Measurements from ENCODE around the gene LUZP4. TPM values are rescaled to one million over a fixed set of nuclear protein-coding genes. Genes with fewer than 3 reads are reported as not detected.

Gene LUZP4
- total and polyA plus RNA-seq, 2 donors from 2014 or later = not detected

DNA sequence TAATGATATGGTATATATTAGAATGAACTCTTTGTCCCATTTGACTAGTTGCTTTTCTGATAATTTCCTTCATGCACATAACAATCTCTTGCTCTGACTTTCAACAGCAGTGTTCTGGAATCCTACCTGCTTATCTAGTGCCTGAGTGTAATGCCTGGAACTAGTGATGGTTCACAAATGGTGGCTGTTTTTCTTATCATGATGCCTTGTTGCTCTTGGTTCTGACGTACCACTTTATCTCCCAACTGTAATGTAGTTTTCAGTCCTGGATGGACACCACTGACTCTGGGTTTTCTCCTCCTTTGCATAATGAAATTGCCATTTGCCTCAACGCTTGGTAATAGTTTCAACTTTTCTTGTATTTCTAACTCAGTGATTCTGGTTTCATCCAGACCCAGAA lies 25.5 kb upstream of the LUZP4 start:
- intact Hi-C loops (cut with DNase I) = no loop called here
- no peak for DNase-seq
- Histone ChIP-seq H3K4me3 (ENCODE audit: low read length in 3 of 3) (no peak overlapping the region), H3K4me1 (ENCODE audit: control insufficient read depth in 2 of 3, insufficient read depth in 2 of 3, low read depth in 1 of 3, low read length in 3 of 3) (no peaks in the 10 kb centered on the region), H3K9me3 (ENCODE audit: control insufficient read depth in 2 of 3, insufficient read depth in 1 of 3, low read length in 3 of 3) (no peaks in the 10 kb centered on the region), H3K9ac (ENCODE audit: low read length in 3 of 3) (no peak overlapping the region), H3K36me3 (ENCODE audit: control insufficient read depth in 2 of 3, insufficient read depth in 3 of 3, low read length in 3 of 3) (no peaks in the 10 kb centered on the region), H3K27ac (ENCODE audit: low read depth in 2 of 2, low read length in 2 of 2) (no peak overlapping the region), H3K27me3 (ENCODE audit: control insufficient read depth, insufficient read depth, low read length) (peaks cover 3% of the 10 kb centered on the region)
- TF ChIP-seq CTCF (IDR thresholded peaks at IDR 0.05; ENCODE audit: borderline replicate concordance, extremely low read depth, insufficient read depth) = no peak
- no peak for FAIRE-seq

- no peak overlapping the region for H3K27ac ChIP-seq (ENCODE audit: low read depth in 2 of 2, low read length in 2 of 2)
- H3K27me3 ChIP-seq (ENCODE audit: control insufficient read depth, insufficient read depth, low read length) = peaks cover 7% of the 10 kb centered on the region
- no peak overlapping the region for H3K4me3 ChIP-seq (ENCODE audit: low read length in 3 of 3)
- H3K9ac ChIP-seq (ENCODE audit: low read length in 3 of 3) = no peak overlapping the region
- no peak for FAIRE-seq
- TF ChIP-seq CTCF (IDR thresholded peaks at IDR 0.05; ENCODE audit: borderline replicate concordance, extremely low read depth, insufficient read depth) = no peak
- intact Hi-C loops (cut with DNase I) = no loop called here
- no peaks in the 10 kb centered on the region for H3K36me3 ChIP-seq (ENCODE audit: control insufficient read depth in 2 of 3, insufficient read depth in 3 of 3, low read length in 3 of 3)
- H3K4me1 ChIP-seq (ENCODE audit: control insufficient read depth in 2 of 3, insufficient read depth in 2 of 3, low read depth in 1 of 3, low read length in 3 of 3) = no peaks in the 10 kb centered on the region
- no peaks in the 10 kb centered on the region for H3K9me3 ChIP-seq (ENCODE audit: control insufficient read depth in 2 of 3, insufficient read depth in 1 of 3, low read length in 3 of 3)
- no peak for DNase-seq
Observed at GRCh38 chrX:115266300-115266699, 23.2 kb upstream of the LUZP4 start.

DNA sequence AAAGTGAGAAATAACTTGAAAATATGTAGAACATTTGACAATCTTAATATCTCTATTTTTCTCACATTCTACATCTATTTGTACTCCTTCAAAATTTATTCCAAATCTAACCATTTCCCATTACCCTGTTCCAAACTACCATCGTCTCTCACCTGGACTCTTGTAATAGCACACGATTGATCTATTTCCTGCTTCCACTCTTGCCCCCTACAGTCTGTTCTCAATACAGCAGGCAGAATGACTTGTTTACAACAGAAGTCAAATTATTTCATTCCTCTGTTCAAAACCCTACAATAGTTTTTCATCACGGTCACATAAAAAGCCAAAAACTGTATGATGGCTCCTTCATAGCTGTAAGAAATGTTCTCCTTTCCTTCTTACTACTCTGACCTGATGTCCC lies 21.1 kb upstream of the LUZP4 start:
- Histone ChIP-seq H3K36me3 (ENCODE audit: control insufficient read depth in 2 of 3, insufficient read depth in 3 of 3, low read length in 3 of 3) (no peaks in the 10 kb centered on the region), H3K4me3 (ENCODE audit: low read length in 3 of 3) (no peak overlapping the region), H3K9me3 (ENCODE audit: control insufficient read depth in 2 of 3, insufficient read depth in 1 of 3, low read length in 3 of 3) (no peaks in the 10 kb centered on the region), H3K27ac (ENCODE audit: low read depth in 2 of 2, low read length in 2 of 2) (no peak overlapping the region), H3K4me1 (ENCODE audit: control insufficient read depth in 2 of 3, insufficient read depth in 2 of 3, low read depth in 1 of 3, low read length in 3 of 3) (no peaks in the 10 kb centered on the region), H3K9ac (ENCODE audit: low read length in 3 of 3) (no peak overlapping the region), H3K27me3 (ENCODE audit: control insufficient read depth, insufficient read depth, low read length) (peaks cover 4% of the 10 kb centered on the region)
- no peak for DNase-seq
- no peak for TF ChIP-seq CTCF (IDR thresholded peaks at IDR 0.05; ENCODE audit: borderline replicate concordance, extremely low read depth, insufficient read depth)
- peak; percentile 8 for FAIRE-seq
- intact Hi-C loops (cut with DNase I) = no loop called here

DNA sequence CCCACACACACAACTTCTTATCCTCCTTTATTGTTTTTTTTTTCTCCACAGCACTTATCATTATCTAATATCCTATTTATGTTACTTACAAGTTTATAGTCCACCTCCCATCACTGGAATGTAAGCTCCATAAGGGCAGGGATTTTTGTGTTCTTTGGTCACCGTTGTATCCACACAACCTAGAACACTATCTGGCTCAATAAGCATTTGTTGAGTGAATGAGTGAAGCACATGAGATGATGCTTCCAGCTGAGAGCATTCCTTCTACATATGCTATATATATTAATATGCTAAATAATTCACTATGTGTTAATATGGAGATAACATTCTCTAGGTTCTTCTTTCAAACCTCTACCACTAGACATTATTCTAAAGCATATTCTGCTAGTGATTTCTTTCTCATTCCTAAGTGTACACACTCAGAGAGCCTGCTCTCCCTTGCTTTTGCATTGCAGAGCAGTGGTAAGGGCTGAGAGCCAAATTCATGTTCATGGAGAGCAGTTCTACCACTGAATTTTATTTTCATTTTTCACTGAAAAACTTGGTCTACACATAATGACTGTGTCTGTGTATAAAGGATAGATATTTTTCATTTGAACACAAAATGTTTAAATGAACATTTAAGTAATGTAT lies 20.3 kb upstream of the LUZP4 start:
- H3K4me1 ChIP-seq (ENCODE audit: control insufficient read depth in 2 of 3, insufficient read depth in 2 of 3, low read depth in 1 of 3, low read length in 3 of 3) = no peaks in the 10 kb centered on the region
- intact Hi-C loops (cut with DNase I) = no loop called here
- no peak overlapping the region for H3K9ac ChIP-seq (ENCODE audit: low read length in 3 of 3)
- peaks cover 4% of the 10 kb centered on the region for H3K27me3 ChIP-seq (ENCODE audit: control insufficient read depth, insufficient read depth, low read length)
- no peak overlapping the region for H3K27ac ChIP-seq (ENCODE audit: low read depth in 2 of 2, low read length in 2 of 2)
- no peak overlapping the region for H3K4me3 ChIP-seq (ENCODE audit: low read length in 3 of 3)
- H3K36me3 ChIP-seq (ENCODE audit: control insufficient read depth in 2 of 3, insufficient read depth in 3 of 3, low read length in 3 of 3) = no peaks in the 10 kb centered on the region
- no peaks in the 10 kb centered on the region for H3K9me3 ChIP-seq (ENCODE audit: control insufficient read depth in 2 of 3, insufficient read depth in 1 of 3, low read length in 3 of 3)
- no peak for TF ChIP-seq CTCF (IDR thresholded peaks at IDR 0.05; ENCODE audit: borderline replicate concordance, extremely low read depth, insufficient read depth)
- FAIRE-seq (no peak), DNase-seq (no peak)
